ENCODE measurements around the gene EFNA1.
A peak's percentile ranks its signal among the peaks of the same experiment; 100 is the strongest.
"Not testable (repeated sequence)": the region's sequence is repeated elsewhere in the genome, so short reads cannot be mapped to it uniquely, and the experiment has no call there.

The EFNA1 gene

DNA sequence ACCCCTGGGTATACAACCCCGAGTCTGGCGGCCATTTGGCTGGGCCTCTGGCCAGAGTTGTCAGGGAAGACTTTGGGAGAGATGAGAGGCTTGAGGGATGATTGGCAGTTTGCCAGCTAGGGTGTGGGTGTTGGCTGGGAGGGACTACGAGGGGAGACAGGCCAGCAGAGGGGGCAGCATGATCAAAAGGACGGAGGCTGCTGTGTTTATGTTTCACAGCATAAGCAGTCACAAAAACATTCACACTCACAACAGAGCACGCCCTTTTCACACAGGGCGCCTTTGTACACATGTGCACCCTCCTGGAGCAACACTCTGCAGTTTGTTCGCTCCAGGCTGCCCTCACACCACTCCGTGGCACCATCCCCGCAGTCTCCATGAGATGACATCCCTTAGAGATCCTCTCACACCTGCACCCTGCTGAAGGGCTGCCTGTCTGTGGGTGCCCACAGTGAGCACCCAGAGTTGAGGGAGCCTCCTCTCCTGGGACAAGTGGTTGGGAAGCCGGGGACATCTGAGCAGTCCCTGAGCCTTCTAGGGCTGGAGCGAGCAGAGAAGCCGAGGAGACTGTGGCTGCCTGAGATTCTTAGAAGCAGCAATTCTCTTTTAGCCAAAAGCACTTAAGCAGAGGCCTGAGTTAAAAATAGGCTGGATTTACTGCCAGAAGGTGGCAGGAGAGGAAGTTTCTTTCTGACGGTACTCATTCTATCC lies 33.6 kb upstream of the EFNA1 start:
- DNase-seq = peak; percentile 94

DNA sequence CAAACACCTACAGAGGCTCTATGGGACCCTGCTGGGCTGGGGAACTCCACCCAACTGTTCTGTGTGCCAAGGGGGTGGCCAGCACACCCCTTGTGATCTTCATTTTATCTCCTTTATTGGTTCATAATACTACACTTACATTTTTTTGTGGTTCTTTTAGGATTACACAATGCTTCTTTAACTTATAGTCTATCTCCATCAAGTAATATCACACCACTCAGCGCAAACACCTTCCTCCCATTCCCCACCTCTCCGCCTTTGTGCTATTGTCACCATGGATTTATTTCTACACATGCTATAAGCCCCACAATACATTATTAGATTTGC lies 33.1 kb upstream of the EFNA1 start:
- DNase-seq = no peak

DNA sequence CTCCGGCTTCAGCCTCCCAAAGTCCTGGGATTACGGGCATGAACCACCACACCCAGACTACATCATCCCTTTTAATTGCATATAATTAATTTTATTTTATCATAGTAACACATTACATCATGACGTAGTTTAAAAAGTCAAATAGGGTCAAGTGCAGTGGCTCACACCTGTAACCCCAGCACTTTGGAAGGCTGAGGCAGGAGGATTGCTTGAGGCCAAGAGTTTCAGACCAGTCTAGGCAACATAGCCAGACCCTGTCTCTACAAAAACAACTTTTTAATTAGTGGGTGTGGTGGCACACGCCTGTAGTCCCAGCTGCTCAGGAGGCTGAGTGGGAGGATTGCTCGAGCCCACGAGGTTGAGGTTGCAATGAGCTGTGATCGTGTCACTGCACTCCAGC lies 28.3 kb upstream of the EFNA1 start:
- DNase-seq = no peak

DNA sequence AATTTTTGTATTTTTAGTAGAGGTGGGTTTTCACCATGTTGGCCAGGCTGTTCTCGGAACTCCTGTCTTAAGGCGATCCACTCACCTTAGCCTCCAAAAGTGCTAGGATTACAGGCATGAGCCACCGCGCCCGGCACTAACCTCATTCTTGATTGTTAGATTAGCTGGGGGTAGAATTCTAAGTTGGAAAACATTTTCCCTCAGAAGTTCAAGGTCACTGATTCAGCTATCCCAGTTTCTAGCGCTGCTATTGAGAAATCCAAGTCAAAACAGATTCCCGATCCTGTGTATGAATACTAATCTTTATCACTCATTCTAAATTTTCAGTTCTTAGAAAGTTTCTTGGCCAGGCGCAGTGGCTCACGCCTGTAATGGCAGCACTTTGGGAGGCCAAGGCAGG lies 24.4 kb upstream of the EFNA1 start:
- DNase-seq = no peak

- no peak for DNase-seq
These were observed 22.8 kb upstream of the EFNA1 start for GRCh38 chr1:155104605-155105534.

DNA sequence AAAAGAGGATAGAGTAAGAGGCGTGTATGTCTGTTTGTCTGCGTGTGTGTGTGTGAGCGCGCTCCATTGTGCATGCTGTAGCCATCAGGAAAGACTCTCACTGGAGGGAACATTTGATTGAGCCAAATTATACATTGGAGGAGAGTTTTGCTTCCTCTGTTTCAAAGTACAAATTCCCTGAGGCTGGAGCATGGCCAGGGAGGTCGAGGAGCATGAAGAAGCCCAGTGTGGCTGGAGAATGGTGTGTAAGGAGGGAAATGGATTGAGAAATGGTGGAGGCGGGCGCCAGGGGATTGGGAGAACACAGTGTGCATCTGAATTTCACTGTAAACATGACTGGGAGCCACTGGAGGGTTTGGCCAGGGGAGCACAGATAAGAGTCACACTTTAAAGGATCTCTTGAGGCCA lies 22.1 kb upstream of the EFNA1 start:
- DNase-seq = no peak

- no peak for DNase-seq
These were observed 20.8 kb upstream of the EFNA1 start for GRCh38 chr1:155106862-155107261.

GRCh38 chr1:155107309-155108264 lies 20.1 kb upstream of the EFNA1 start:
- no peak for DNase-seq

DNA sequence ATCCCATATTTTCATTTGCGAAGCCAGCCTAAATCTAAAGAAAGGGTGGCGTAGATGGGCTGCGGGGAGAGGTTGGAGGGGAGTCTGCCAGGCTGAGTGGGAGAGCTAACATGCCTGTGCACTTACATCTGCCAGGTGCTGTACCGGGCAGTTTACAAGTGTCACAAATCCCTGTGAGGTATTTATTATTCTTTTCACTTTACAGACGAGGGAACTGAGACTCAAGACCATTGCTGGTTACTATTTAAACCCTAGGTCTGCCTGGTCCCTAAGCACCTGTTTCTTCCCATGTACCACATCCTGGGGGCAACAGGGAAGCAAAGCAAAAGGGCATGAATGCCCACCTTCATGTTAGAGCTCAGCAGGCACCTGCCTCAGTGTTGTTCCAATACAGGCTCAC lies 19.4 kb upstream of the EFNA1 start:
- no peak for DNase-seq

GRCh38 chr1:155110381-155110780 lies 17.3 kb upstream of the EFNA1 start:
- DNase-seq = no peak

- DNase-seq = no peak
These were observed 16.9 kb upstream of the EFNA1 start for GRCh38 chr1:155110826-155111225.

DNA sequence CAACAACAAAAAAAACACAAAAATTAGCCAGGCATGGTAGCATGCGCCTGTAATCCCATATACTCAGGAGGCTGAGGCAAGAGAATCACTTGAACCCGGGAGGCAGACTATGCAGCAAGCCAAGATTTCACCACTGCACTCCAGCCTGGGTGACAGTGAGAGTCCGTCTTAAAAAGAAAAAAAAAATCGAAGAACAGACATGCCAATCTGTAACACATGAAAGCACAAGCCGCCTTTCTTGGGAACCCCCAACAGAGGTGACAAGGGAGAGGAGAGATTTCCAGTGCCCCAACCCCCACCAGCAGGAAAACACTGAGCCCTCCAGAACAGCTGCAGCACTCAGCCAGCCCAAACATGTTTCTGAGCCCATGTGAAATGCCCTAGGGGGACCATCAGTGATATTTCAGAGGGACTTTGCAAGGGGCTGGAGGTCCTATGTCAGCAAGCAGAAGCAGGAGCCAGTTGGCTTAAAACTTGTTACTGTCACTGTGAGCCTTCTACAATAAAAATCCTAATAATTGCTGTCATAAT lies 14.2 kb upstream of the EFNA1 start:
- no peak for DNase-seq

DNA sequence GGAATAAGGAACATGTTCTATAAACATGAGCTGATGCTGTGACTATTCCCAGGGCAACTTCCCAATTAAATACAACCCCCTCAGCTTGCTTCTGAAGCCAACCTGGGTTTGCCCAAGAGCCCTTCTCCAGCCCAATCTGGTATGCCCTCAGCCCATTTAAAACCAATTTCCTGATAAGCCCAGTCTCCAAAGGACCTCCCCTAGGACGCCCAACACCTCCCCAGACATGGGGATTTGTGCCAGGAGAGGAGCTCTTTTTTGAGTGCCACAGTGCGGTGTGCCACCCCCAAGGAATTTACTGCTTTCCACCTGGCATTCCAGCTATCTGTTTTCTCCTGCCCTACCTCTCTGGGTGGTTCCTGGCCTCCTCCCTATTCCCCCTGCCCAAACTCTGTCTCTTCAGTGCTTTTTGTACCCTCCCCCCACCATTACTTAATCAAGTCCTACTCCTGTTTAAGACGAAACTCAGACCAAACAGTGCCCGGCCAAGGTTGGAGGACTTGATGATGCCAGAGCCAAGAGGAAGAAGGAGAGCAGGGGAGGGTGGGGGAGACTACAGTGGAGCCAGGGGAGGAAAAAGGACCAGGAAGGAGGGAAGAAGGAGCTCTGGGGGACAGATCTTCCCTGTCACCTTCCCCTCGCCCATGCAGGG lies 11.4 kb upstream of the EFNA1 start:
- no peak for DNase-seq

DNA sequence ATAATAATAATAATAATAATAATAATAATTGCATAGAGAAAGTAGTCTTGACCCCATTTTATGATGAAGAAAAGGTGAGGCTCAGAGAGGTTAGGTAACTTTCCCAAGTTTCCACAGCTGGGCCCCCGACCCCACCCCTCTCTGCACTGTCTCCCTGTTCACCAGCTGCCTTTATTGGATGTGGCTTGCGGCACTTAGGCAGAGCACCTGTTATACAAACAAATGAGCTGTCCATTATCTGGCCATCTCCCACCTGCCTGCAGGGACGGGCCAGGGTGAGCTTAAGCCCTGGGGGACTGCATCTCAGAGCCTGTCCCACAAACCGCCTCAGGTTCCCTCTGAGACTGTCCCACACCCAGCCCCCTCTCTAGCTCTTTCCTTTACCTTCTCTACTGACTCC lies 10.1 kb upstream of the EFNA1 start:
- DNase-seq = no peak

GRCh38 chr1:155118090-155118489 lies 9.6 kb upstream of the EFNA1 start:
- not testable (repeated sequence) for DNase-seq

GRCh38 chr1:155120253-155120652 lies 7.4 kb upstream of the EFNA1 start:
- no peak for DNase-seq

DNA sequence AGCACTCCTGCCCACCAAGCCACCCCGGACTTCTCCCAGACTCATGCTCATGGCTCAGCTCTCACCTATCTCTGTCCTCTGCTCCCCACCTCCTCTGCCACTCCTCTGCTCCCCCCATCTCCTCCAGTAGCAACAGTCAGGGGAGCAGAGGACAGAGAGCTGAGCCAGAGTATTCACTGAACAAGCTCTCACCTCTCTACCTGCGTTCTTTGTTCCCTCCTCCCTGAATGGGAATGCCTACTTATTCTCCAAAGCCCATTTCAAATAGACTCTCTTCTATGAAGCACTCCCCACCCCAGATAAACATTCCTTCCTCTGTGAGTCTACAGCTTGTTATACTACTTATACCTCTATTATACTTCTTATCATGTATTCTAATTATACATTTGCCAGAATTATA lies 6.4 kb upstream of the EFNA1 start:
- DNase-seq = no peak

- no peak for DNase-seq
These were observed 5.4 kb upstream of the EFNA1 start for GRCh38 chr1:155122308-155122707.

- no peak for DNase-seq
These were observed 3.9 kb upstream of the EFNA1 start for GRCh38 chr1:155123801-155124200.

DNA sequence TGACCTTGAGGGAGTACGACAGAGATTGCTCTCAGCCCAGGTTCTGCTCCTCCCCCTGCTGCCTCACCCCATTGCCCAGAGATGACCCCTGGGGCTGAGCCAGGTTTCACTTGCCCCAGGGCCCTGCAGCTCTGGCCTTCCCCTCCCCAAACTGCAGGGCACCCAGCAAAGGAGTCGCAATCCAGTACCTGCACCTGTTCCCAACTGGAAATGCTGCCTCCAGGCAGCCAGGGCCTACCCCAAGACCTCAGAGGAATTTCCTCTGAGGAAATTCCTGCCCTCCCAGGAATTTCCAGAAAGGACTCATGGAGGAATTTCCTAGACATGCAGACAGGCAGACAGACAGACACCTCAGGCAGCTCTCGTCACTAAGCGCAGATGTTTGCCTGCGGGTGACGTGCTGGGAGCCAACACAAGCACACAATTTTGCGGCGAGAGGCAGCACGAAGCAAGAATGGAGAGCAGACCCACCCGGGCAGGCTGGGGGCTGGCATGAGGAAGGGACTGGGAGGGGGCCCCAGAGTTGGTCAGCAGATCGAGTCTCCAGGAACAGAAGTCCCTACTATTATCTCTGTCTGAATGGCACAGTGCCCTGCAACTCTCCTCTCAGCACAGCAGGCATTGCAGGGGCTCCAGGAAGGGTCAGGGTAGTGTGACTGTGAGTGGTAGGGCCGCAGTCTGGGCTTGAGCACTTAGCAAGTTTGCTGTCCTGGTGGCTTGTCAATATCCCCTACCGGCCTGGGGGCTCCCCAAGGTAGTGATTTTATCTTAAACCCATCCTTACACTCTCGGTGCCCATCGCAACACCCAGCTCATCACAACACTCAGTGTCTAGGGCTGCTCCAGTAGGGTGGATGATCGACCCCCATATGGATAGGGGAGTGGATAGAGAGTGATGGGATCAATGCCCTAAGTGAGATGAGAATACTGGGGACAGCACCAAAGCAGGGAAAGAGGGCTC lies 2.9 kb upstream of the EFNA1 start:
- DNase-seq = no peak

- no peak for DNase-seq
These were observed 2.1 kb upstream of the EFNA1 start for GRCh38 chr1:155125511-155125945.

Measured in NCI-H1105 (cell line).